Suprapubic skin (tissue), 4 donors: ENCODE results near the gene TMEM63B.

Experiments used
- POLR2A ChIP-seq, 2 donors: fragments of 450-650 bp; IDR thresholded peaks; one replicate each; pipeline ENCODE4 v1.6.1; 2017; ENCODE audit warnings: antibody characterized with exemption in 2 of 2, mild to moderate bottlenecking in 2 of 2, moderate library complexity in 2 of 2
- POLR2AphosphoS5 ChIP-seq, 3 donors: sonication (generic); formaldehyde crosslinking; IDR thresholded peaks; one replicate each; pipeline ENCODE4 v1.6.1; 2017; ENCODE audit warnings: antibody characterized with exemption in 3 of 3
- TF ChIP-seq, protein P1 (sequence below), 2 donors: fragments of 200-600 bp in 1 of 2; fragments of 450-650 bp in 1 of 2; sonication (generic) in 1 of 2; IDR thresholded peaks; one replicate each; pipeline ENCODE4 v1.5.1; 2016 to 2019; ENCODE audit warnings: antibody characterized with exemption in 2 of 2, mild to moderate bottlenecking in 1 of 2, moderate library complexity in 1 of 2

DNA sequence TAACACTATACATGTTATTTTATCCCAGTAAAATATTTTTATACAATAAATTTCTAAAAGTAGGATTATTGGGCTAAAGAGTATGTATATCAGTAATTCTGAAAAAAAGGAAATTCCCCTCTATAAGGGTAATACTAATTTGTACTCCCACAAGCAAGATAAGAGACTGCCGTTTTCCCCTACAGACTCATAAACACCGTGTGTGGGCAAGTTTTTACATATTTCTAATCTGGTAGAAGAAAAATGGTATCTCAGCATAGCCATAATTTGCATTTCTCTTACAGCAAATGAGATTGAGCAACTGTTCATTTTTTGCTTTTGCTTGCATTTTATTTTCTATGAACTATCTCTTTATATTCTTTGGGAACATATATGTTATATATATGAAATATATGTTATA lies 63.4 kb downstream of the TMEM63B start:
- TF ChIP-seq POLR2A (IDR thresholded peaks at IDR 0.05) (no peak), POLR2AphosphoS5 (IDR thresholded peaks at IDR 0.05) (no peak)
- TF ChIP-seq, protein P1, sequence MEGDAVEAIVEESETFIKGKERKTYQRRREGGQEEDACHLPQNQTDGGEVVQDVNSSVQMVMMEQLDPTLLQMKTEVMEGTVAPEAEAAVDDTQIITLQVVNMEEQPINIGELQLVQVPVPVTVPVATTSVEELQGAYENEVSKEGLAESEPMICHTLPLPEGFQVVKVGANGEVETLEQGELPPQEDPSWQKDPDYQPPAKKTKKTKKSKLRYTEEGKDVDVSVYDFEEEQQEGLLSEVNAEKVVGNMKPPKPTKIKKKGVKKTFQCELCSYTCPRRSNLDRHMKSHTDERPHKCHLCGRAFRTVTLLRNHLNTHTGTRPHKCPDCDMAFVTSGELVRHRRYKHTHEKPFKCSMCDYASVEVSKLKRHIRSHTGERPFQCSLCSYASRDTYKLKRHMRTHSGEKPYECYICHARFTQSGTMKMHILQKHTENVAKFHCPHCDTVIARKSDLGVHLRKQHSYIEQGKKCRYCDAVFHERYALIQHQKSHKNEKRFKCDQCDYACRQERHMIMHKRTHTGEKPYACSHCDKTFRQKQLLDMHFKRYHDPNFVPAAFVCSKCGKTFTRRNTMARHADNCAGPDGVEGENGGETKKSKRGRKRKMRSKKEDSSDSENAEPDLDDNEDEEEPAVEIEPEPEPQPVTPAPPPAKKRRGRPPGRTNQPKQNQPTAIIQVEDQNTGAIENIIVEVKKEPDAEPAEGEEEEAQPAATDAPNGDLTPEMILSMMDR (IDR thresholded peaks at IDR 0.05), result no peak
